ENCODE data around the gene SPOUT1. TPM values are rescaled to one million over a fixed set of nuclear protein-coding genes. Genes with fewer than 3 reads are reported as not detected.
"Not testable (repeated sequence)": the region's sequence is repeated elsewhere in the genome, so short reads cannot be mapped to it uniquely, and the experiment has no call there.

The SPOUT1 gene
- total RNA-seq, 2 experiments from 2014 or later = 72.9 to 82.3 TPM

DNA sequence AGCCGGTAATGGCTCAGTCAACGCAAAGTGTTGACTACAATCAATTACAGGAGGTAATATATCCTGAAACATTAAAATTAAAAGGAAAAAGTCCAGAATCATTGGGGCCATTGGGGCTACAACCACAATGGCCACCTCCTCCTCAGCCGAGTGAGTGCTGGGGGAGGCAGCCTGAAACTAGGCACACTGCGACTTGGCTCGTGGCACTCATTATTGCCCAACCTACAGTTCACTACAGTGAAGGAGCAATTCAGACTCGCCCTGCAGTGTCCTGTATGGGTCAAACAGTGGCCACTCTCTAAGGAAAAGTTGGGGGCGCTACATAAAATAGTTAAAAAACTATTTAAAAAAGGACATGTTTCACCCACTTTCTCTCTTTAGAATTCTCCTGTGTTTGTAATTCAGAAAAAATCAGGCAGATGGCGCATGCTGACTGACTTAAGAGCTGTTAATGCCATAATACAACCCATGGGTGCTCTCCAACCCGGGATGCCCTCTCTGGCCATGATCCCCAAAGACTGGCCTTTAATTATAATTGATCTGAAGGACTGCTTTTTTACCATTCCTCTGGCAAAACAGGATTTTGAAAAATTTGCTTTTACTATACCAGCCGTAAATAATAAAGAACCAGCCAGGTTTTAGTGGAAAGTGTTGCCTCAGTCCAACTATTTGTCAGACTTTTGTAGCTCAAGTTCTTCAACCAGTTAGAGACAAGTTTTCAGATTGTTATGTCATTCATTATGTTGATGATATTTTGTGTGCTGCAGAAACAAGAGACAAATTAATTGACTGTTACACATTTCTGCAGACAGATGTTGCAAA is 22.4 kb upstream of the SPOUT1 start:
- peaks cover 15% of the 10 kb centered on the region for H3K36me3 Mint-ChIP-seq (ENCODE audit: low read depth)
- H3K4me1 Mint-ChIP-seq (ENCODE audit: low read depth); H3K9me3 Mint-ChIP-seq; H3K27ac Mint-ChIP-seq; H3K4me3 Mint-ChIP-seq; H3K27me3 Mint-ChIP-seq (ENCODE audit: low read depth); intact Hi-C loops (cut with micrococcal nuclease): not testable (repeated sequence)
- CTCF ChIA-PET = interaction anchor here (1.0 to 2.0 kb wide), 4 partner anchors 10 to 76 kb away, joined by 3 to 13 read pairs (median 4); partner anchors contain the start of gene ENDOG
- peak; percentile 27 for DNase-seq

DNA sequence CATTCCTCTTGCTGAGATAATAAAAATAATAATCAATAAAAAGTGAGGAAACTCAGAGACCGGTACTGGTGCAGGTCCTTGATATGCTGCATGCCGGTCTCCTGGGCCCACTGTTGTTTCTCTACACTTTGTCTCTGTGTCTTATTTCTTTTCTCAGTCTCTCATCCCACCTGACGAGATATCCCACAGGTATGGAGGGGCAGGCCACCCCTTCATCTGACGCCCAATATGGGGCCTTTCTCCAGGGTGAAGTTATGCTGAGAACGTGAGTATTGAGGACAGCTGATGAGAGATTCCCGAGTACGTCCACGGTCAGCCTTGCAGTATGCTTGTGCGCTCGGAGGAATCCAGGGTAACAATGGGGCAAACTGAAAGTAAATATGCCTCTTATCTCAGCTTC is 21.4 kb upstream of the SPOUT1 start:
- H3K9me3 Mint-ChIP-seq; H3K27ac Mint-ChIP-seq; intact Hi-C loops (cut with micrococcal nuclease); H3K4me1 Mint-ChIP-seq (ENCODE audit: low read depth); DNase-seq; H3K4me3 Mint-ChIP-seq; H3K27me3 Mint-ChIP-seq (ENCODE audit: low read depth): not testable (repeated sequence)
- peaks cover 14% of the 10 kb centered on the region for H3K36me3 Mint-ChIP-seq (ENCODE audit: low read depth)
- CTCF ChIA-PET = interaction anchor here (2.0 kb wide), 1 partner anchor 77 kb away, joined by 13 read pairs; no protein-coding TSS in a partner anchor

DNA sequence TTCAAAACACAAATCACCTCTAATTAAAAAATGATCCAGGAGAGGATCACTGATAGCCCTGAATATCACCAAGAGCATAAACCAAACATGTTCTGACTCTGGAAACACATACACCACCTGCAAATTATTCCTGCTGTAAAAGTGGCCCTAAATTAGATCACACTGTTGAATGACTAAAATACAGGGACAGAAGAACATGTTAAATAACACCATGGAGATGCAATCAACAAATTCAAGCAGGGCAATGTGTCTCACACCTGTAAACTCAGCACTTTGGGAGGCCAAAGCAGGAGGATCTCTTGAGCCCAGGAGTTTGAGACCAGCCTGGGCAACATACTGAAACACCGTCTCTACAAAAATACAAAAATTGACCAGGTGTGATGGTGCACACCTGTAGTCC is 18.2 kb upstream of the SPOUT1 start:
- CTCF ChIA-PET = no interaction called here
- Mint-ChIP-seq H3K36me3 (ENCODE audit: low read depth) (peaks cover 13% of the 10 kb centered on the region), H3K27me3 (ENCODE audit: low read depth) (no peaks in the 10 kb centered on the region), H3K9me3 (peaks cover 9% of the 10 kb centered on the region), H3K27ac (no peak overlapping the region), H3K4me1 (ENCODE audit: low read depth) (no peaks in the 10 kb centered on the region), H3K4me3 (no peak overlapping the region)
- no peak for DNase-seq
- intact Hi-C loops (cut with micrococcal nuclease) = no loop called here

DNA sequence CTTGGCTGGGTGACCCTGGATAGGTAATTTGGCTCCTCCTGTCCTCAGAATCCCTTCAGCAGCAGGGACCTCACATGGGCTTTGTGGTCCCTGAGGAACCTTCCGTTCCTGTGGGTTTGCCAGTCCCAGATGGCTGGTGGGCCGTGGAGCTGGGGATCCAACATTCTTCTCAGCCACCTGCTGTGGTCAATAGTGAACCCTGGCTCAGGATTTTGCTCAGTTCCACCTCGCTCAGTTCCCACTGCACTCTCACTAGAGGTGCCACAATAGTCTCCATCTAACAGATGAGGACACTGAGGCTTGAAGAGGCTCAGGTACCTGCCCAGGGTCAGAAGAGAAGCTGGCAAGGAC is 17.1 kb upstream of the SPOUT1 start:
- H3K9me3 Mint-ChIP-seq = peaks cover 9% of the 10 kb centered on the region
- H3K4me3 Mint-ChIP-seq = no peak overlapping the region
- no peak for DNase-seq
- H3K4me1 Mint-ChIP-seq (ENCODE audit: low read depth) = no peaks in the 10 kb centered on the region
- H3K36me3 Mint-ChIP-seq (ENCODE audit: low read depth) = peaks cover 12% of the 10 kb centered on the region
- CTCF ChIA-PET = interaction anchor here (1.0 kb wide), 1 partner anchor 15 kb away, joined by 4 read pairs; no protein-coding TSS in a partner anchor
- no peak overlapping the region for H3K27ac Mint-ChIP-seq
- intact Hi-C loops (cut with micrococcal nuclease) = no loop called here
- no peaks in the 10 kb centered on the region for H3K27me3 Mint-ChIP-seq (ENCODE audit: low read depth)

DNA sequence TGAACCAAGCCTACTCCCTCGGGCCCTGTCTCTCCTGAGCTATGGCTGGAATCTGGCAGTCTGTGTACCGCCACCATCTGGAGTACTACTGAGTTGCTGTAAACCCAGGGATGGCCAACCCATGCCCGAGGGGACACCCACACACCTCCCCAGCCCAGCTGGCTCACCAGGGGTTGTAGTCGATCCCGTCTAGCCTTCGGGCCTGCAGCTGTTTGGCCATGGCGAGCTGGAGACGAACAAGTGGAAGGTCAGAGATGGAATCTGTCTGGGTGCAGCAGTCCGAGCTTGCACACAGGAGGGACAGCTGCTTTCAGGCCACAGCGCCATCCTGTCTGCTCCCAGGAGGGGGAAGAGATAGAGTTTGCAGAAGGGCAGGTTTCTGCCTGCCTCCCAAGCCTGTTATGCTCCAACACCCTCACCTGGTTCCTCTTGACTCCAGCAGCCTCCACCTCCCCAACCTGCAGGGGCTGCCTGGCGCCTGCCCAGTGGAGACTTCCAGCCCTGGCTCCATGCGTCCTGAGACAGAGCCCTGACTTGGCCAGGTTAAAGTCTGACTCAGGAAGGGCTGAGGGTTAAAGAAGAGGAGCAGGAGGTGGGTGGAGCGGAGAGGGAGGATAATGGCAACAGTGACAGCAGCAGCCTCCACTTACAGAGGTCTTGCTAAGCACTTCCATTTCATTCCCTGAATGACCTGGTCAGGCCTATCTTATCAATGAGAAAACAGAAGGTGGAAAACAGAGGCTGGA is 15.8 kb upstream of the SPOUT1 start:
- CTCF ChIA-PET = interaction anchor here (0.7 to 1.8 kb wide), 2 partner anchors 26 to 83 kb away, joined by 3 to 11 read pairs; no protein-coding TSS in a partner anchor
- H3K36me3 Mint-ChIP-seq (ENCODE audit: low read depth) = peaks cover 4% of the 10 kb centered on the region
- H3K4me1 Mint-ChIP-seq (ENCODE audit: low read depth) = no peaks in the 10 kb centered on the region
- no peak for DNase-seq
- intact Hi-C loops (cut with micrococcal nuclease) = no loop called here
- H3K27ac Mint-ChIP-seq = no peak overlapping the region
- no peaks in the 10 kb centered on the region for H3K27me3 Mint-ChIP-seq (ENCODE audit: low read depth)
- peaks cover 3% of the 10 kb centered on the region for H3K9me3 Mint-ChIP-seq
- no peak overlapping the region for H3K4me3 Mint-ChIP-seq

DNA sequence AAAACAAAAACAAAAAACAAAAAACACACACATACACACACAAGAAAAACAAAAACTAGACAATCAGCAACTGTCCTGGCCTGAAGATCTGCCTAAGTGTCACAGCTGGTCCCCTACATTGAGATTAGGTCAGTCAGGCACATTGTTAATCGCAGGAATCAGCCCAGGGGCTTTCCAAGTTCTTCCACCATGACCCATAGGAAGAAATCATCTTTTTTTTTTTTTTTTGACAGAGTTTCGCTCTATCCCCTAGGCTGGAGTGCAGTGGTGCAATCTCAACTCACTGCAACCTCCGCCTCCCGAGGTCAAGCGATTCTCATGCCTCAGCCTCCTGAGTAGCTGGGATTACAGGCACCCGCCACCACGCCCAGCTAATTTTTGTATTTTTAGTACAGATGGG is 13.6 kb upstream of the SPOUT1 start:
- H3K9me3 Mint-ChIP-seq; H3K27me3 Mint-ChIP-seq (ENCODE audit: low read depth); H3K27ac Mint-ChIP-seq; H3K36me3 Mint-ChIP-seq (ENCODE audit: low read depth); H3K4me1 Mint-ChIP-seq (ENCODE audit: low read depth); intact Hi-C loops (cut with micrococcal nuclease); DNase-seq; H3K4me3 Mint-ChIP-seq: not testable (repeated sequence)
- CTCF ChIA-PET = interaction anchor here (0.5 kb wide), 1 partner anchor 194 kb away, joined by 6 read pairs; no protein-coding TSS in a partner anchor

DNA sequence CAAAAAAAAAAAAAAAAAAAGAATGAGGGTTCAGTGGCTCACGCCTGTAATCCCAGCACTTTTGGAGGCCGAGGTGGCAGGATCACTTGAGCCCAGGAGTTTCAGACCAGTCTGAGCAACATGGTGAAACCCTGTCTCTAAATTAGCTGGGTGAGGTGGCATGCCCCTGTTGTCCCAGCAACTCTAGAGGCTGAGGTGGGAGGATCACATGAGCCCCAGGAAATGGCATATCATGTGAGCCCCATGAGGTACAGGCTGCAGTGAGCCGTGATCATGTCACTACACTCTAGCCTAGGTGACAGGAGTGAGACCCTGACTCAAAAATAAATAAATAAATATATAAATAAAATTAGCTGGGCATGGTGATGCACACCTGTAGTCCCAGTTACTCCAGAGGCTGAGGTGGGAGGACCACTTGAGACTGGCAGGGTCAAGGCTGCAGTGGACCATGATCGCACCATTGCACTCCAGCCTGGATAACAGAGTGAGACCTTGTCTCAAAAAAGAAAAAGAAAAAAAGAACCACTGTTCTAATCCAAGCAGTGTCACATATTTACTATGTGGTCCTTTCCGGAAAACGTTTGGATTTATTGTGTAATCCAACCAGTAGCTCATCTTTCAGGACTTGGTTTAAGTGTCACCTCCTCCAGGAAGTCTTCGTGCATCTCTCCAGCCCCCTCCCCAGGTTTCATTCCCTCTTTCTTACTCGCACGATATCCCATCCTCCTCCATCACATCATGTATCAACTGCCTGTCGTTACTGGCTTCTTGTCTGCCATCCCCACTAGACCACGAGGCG is 12.3 kb upstream of the SPOUT1 start:
- Mint-ChIP-seq H3K4me3 (no peak overlapping the region), H3K27me3 (ENCODE audit: low read depth) (no peaks in the 10 kb centered on the region), H3K9me3 (no peaks in the 10 kb centered on the region), H3K36me3 (ENCODE audit: low read depth) (peaks cover 3% of the 10 kb centered on the region), H3K4me1 (ENCODE audit: low read depth) (no peaks in the 10 kb centered on the region), H3K27ac (no peak overlapping the region)
- CTCF ChIA-PET = interaction anchor here (0.6 kb wide), 1 partner anchor 156 kb away, joined by 3 read pairs; no protein-coding TSS in a partner anchor
- DNase-seq = no peak
- intact Hi-C loops (cut with micrococcal nuclease) = no loop called here

DNA sequence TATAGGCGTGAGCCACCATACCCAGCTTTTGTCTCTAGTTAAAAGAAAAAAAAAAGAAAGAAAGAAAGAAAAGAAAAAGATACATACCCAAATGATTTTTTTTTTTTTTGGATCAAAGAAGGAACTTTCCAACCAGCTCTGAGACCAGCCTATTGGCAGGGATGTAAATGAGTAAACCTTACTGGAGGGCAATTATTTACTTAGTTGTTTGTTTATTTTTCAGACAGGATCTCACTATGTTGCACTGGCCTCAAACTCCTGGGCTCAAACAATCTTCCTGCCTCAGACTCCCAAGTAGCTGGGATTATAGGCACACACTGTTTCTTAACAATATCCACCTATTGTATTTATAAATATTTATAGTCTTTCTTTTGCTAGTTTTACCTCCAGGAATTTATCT is 10.9 kb upstream of the SPOUT1 start:
- Mint-ChIP-seq H3K36me3 (ENCODE audit: low read depth) (peaks cover 5% of the 10 kb centered on the region), H3K9me3 (no peaks in the 10 kb centered on the region), H3K4me1 (ENCODE audit: low read depth) (no peaks in the 10 kb centered on the region), H3K27me3 (ENCODE audit: low read depth) (no peaks in the 10 kb centered on the region), H3K27ac (no peak overlapping the region), H3K4me3 (no peak overlapping the region)
- CTCF ChIA-PET = no interaction called here
- intact Hi-C loops (cut with micrococcal nuclease) = no loop called here
- DNase-seq = no peak

DNA sequence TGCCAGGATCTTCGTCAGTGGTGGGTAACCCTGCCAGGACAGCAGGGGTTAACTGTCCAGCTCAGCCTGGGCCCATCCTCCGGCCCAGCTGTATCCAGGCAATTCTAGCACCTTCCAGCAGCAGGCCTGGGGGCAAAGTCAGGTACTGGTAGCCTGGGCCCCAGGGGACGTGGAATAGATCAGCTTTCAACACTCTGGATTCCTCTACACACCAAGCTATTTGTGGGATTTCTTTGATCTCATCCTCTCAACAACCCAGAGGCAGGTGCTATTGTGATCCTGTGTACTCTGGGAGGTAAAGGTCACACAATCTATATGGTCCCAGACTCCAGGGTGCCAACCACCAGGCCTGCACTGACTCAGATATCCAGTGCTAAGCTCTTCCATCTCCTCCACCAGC is 8.7 kb upstream of the SPOUT1 start:
- Mint-ChIP-seq H3K27ac (no peak overlapping the region), H3K9me3 (no peaks in the 10 kb centered on the region), H3K27me3 (ENCODE audit: low read depth) (no peaks in the 10 kb centered on the region), H3K4me3 (no peak overlapping the region), H3K36me3 (ENCODE audit: low read depth) (peaks cover 12% of the 10 kb centered on the region), H3K4me1 (ENCODE audit: low read depth) (no peaks in the 10 kb centered on the region)
- no peak for DNase-seq
- CTCF ChIA-PET = interaction anchor here (0.7 to 1.0 kb wide), 3 partner anchors 13 to 26 kb away, joined by 3 to 4 read pairs (median 3); no protein-coding TSS in a partner anchor
- intact Hi-C loops (cut with micrococcal nuclease) = no loop called here

DNA sequence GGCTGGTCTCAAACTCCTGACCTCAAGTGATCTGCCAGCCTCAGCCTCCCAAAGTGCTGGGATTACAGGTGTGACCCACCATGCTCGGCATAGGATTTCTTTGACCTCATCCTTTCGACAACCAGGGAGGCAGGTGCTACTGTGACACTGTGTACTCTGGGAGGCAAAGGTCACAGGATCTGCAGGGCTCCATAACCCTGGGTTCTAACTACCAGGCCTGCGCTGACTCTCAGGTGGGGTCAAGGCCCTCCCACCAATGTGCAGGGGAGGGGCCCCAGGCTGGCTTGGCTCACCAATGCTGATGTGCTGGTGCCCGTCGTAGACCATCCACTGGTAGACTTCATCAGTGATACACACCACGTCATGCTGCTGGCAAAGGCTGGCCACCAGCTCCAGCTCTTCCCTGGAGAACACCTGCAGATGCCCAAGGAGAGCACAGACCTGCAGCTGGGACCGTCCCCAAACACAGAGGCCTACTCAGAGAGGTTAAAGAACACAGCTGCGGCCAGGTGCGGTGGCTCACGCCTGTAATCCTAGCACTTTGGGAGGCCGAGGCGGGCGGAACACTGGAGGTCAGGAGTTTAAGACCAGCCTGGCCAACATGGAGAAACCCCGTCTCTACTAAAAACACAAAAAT is 7.0 kb upstream of the SPOUT1 start:
- H3K27ac Mint-ChIP-seq = no peak overlapping the region
- CTCF ChIA-PET = no interaction called here

DNA sequence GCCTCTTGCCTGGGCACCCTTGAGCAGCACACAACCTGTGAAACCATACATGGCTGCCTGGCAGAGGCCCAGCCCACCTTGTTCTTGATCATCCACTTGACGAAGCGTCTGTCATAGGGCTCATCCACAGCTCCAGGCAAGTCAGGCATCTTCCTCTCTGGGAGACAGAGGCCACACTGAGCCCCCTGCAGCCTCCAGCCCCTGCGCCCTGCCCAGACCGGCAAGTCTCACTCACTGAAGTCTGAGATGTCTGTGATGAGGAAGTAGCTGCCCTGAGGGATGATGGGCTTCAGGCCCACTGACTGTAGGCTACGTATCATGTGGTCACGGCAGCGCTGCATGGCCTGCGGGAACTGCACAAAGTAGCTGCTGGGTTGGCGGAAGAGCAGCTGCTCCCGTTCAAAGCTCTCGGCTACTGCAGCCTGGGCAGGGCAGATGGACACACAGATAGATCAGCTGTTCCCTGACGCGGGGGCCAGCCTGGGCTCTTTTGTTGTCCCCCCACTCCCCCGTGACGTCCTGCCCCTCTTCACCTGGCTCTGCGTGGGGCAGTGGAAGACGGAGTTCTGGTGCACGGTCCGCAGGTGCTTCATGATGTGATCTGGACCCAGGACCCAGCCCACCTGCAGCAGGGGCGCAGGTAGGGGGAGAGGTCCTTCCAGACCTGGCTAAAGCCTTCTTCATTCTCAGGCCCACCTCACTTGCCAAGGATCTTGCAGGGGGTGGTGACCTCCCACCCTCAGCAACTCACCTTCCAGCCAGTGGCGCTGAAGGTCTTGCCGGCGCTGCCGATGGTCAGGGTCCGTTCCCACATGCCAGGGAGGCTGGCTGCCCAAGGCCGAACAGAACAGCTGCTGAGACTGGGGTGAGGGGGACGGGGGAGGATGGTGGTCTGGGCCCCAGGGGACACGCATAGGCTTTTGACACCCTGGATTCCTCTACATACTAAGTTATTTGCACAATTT is 5.9 kb upstream of the SPOUT1 start:
- no peaks in the 10 kb centered on the region for H3K27me3 Mint-ChIP-seq (ENCODE audit: low read depth)
- peaks cover 12% of the 10 kb centered on the region for H3K36me3 Mint-ChIP-seq (ENCODE audit: low read depth)
- no peaks in the 10 kb centered on the region for H3K9me3 Mint-ChIP-seq
- no peak overlapping the region for H3K27ac Mint-ChIP-seq
- H3K4me1 Mint-ChIP-seq (ENCODE audit: low read depth) = no peaks in the 10 kb centered on the region
- DNase-seq = no peak
- CTCF ChIA-PET = interaction anchor here (0.8 kb wide), 1 partner anchor 17 kb away, joined by 4 read pairs; the partner anchor contains the start of gene ENDOG
- intact Hi-C loops (cut with micrococcal nuclease) = no loop called here
- no peak overlapping the region for H3K4me3 Mint-ChIP-seq

More for the DNA sequence above, 7.0 kb upstream of the SPOUT1 start:
- no peaks in the 10 kb centered on the region for H3K4me1 Mint-ChIP-seq (ENCODE audit: low read depth)
- no peaks in the 10 kb centered on the region for H3K27me3 Mint-ChIP-seq (ENCODE audit: low read depth)
- no peak for DNase-seq
- no peaks in the 10 kb centered on the region for H3K9me3 Mint-ChIP-seq
- H3K4me3 Mint-ChIP-seq = no peak overlapping the region
- peaks cover 12% of the 10 kb centered on the region for H3K36me3 Mint-ChIP-seq (ENCODE audit: low read depth)
- intact Hi-C loops (cut with micrococcal nuclease) = no loop called here
